GM15510 (cell line): ENCODE data around the gene HSPA12A.

Experiments
- POLR2A ChIP-seq: IDR thresholded peaks from 3 replicates; pipeline ENCODE4 v1.6.1; 2011; ENCODE audit warnings: borderline replicate concordance; ENCODE audit not compliant: insufficient read length; ENCODE audit errors: extremely low read depth

HSPA12A gene

DNA sequence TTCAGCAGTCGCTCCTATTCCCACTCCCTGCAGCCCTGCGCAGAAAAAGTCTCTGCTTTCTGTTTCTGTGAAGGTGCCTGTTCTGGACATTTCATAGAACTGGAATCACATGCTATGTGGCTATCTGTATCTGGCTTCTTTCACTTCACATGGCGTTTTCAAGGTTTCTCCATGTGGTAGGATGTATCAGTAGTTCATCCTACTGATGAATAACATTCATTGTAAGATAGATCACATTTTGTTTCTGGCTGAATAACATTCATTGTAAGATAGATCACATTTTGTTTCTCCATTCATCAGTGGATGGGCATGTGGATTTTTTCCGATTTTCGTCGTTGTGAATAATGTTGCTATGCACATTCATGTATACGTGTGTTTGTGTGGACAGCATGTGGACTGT, 44.5 kb downstream of the HSPA12A start:
- TF ChIP-seq POLR2A, result no peak

DNA sequence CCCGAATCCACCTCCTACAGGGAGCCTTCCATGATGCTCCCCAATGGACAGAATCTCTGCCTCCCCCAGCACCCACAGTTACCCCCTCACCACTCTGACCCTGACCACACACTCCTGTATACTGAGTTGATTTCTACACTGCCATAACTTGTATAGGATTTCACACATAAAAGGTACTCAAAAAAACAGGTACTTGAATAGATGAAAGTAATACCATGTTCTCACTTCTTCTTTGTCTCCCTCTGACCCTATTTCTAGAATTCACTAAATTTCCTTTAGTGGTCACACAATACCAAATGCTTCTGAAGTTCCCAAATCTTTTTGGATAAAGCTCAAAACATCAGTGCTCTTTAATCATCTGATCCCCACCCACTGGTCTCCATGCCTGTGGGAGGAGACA, 45.4 kb downstream of the HSPA12A start:
- TF ChIP-seq POLR2A, result no peak

DNA sequence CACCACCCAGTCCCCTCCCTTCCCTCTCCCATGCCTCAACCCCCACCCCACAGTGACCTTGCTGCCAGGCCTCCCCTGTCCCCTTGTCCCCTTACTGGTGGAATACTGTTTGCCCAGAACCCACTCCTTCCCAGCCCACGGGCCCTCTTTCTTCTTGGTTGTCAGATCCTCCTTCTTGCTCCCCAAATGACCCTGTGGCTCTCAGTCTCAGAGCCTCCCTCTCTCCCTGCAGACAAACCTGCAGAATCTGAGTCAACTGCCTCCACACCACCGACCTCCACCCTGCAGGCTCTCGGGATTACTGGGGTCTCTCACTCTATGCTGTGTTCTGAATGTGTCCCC, 47.5 kb downstream of the HSPA12A start:
- no peak for TF ChIP-seq POLR2A

DNA sequence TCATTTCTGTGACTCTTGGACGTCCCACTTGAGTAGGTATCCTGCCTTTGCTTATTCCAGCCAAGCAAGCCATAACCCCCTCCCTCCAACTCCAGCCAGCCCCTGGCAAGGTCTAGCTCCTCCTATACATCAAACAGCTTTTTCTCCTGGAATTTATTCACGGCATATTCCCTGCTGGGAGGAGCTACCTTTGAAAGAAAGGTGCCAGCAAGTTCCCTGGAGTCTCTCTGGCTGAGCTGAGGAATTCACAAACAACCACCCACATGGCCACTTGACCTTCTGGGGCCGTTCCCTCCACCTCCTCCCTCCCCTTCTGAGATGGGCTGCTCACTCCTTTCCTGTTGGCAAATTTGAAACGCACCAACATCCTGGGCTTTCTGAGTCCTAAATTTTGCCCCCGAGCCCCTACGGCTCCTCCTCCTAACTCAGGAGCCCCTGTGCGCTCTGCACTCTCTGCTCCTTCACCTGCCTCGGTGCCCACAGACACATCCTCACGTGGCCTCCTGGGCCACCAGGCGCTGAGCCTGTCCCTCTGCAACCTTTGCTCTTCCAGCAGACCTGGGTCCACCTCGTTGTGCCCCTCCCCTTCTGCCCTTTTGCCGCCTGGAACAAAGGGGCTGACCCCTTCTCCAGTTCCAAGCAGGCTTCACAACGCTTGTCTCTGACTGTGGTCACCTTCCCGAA, 48.0 kb downstream of the HSPA12A start:
- TF ChIP-seq POLR2A, result no peak

DNA sequence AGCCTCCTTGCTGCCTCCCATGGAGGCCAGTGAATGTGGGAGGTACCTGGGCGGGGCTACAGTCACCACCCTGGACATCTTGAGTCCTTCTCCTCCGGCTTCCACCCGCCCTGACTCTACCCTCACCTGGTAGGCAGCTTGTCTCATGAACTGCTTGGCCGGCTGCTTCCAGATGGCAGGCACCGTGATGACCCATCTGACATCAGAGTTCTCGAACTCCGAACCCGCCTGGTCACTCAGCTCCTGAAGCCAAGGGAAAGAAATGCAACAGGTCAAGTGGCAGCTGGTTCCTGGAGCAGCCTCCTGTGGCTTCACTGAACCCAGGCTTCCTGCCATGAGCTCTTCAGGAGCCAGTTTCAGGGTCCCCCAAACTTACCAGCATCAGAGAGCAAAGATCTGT, 50.1 kb downstream of the HSPA12A start:
- no peak for TF ChIP-seq POLR2A

DNA sequence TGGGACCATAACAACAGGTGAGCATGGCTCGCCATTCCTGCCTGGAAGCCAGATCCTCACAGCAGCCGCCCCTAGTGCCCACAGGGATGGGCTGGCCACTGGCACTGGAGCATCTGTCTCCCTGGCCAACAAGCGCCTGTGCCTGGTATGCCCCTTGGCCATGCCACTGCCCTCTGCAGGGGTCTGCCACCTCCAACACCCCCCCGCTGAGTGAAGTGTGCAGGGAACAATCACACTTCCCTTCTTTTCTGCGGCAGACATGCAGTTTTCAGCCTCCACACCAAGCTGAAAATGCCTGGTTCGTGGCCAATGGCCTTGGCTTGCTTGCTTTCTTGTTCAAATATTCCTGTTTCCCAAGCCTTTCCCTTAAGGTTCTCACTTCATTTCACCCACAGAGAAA, 50.7 kb downstream of the HSPA12A start:
- no peak for TF ChIP-seq POLR2A

DNA sequence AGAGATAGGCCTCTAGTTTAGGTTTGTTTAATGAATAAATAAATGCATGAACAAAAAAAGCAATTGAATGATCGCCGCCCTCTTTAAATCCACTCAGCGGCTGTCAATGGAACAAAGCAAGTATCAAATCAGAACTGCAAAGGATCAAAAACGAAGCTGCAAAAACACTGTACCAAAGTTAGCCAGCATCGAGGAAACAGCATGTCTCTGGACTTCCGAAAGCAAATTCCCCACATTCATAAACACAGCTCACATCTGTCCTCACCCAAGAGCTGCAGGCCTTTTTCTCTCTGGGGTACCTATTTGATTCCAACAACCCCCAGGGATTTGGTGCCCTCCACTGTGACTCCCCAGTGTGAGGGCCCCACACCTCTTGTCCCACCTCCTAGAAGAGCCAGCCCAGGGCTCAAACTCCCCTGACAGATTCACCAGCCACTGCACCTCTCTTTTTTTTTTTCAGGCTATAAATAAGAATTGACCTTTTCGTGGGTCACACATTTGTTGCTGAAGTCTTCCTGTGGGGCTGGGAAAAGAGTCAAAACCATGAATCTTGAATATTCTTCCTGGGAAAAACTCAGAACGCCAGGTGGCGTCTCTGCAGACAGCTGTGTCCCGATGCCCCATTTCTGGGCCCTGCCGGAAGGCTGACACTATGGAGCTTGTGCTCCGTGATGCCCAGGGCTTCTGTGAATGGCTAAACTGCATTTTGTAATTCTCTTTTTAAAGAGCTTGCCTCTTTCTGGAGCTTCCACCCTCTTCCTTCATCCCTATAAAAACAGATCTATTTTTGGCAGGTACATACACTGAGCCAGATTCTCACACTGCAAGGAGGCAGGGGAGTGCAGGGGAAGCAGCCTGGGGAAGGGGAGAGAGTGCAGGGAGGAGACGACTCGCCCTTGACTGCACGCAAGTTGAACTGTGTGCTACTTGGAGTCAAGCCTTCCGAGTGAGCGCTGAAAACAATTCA, 51.7 kb downstream of the HSPA12A start:
- no peak for TF ChIP-seq POLR2A

DNA sequence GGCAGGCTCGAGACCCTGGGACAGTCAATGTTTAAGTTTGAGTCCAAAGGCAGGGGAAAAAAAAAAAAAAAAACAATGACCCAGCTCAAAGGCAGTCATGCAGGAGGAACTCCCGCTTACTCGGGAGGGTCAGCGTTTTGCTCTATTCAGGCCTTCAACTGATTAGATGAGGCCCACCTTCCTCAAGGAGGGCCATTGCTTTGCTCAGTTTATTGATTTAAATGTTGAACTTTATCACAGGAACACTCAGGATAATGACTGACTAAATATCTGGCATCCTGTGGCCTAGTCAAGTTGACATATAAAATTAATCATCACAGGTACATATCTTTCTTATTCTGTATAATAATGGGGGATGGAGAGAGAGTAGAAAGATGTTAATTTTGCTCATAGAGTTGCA, 52.6 kb downstream of the HSPA12A start:
- no peak for TF ChIP-seq POLR2A

DNA sequence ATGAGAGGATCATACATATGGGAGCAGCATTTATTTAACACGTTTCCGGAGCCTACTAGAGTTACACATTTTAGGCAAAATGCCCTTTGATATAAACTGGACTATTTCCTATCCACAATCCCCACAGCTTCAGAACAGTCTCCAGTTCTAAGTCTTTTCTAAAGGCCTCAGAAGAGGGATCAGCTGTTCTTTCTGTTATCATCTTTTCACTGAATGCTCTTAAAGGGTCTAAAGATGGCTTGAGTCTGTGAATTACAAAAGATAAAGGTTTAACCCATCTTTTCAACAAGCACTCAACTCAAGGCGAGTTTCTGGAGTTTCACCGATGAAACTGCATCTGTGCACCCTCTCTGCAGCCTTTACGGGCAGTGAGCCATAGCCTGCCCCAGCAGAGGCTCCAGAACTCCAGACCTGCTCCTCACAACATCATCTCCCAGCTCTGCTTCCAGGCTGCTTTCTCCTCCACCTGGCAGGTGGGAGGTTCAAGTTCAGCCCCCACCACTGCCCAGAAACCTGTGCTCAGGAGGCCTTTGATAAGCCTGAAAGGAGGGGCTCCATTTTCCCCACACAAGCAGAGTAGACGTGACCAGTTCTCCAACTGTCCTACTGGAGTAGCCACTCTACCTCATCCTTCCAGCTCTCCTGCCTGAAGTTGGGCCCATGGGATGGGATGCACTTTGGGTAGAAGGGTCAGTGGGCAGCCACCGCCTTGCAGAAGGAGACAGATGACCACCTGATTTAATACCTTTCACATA, 53.4 kb downstream of the HSPA12A start:
- no peak for TF ChIP-seq POLR2A

DNA sequence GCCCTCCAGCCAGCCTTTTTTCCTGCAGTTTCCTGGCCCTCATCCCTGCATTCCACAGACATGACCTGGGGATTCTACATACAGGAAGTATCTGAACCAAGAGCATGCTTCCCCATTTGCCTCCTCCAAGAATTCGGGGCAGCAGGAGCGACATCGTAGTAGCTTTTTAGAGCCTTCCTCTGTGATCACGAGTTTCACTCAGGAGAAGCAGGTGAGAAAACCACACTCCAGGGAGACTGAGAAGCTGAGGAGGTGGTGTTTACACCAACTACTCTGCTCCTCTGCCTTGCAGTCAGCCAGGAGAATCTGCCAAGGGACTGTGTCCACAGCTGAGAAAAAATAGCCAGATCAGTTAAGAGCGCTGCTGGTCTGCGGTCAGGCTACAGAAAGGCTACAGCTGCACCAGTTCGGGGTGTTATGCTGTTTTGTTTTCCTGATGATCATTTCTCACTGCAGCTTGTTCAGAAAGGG, 54.1 kb downstream of the HSPA12A start:
- TF ChIP-seq POLR2A, result no peak

DNA sequence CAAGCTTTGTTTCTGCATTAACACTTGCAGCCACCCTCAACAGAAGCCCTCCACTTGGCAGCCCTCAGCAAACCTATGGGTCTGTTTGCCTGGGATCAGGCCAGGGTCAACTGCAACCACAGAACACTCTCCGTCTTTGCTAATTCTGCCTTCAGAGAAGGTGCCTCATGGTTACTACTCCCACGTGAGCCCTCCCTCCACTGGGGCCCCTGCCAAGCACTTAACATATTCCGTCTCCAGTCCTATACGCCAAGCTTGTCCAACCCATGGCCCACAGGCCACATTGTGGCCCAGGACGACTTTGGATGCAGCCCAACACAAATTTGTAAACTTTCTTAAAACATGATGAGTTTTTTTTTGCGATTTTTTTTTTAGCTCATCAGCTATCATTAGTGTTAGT, 54.7 kb downstream of the HSPA12A start:
- TF ChIP-seq POLR2A, result no peak

DNA sequence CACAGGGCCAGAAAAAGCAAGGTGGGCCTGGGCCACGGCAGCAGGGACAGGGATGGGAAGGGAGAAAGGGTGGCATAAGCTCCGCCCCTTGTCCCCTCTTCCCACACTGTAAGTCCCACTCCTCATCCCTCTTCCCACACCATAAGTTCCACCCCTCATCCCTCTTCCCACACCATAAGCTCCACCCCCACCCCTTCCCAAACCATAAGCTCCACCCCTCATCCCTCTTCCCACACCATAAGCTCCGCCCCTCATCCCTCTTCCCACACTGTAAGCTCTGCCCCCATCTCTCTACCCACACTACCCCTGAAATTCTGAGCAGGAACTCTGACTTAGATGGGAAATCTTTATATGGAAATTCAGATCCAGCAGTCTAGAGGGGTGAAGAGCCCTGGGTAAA, 55.7 kb downstream of the HSPA12A start:
- TF ChIP-seq POLR2A, result no peak

DNA sequence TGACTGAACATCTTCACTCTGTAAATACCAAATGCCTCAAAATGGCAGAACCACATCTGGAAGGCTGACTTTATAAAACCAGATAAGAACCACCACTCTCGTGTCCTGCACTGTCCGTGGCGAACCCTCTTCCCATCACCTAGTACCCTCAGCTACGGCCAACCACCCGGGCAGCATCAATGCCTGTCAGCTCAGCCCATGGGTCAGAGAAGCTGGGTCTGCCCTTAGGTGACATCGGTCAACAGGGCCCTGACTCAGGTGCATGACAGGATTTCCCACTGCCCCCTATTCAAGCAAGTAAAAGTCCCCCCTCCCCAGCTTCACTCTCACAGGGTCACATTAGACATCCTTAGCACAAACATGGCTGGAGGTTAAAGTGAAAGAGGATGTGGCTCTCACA, 56.6 kb downstream of the HSPA12A start:
- no peak for TF ChIP-seq POLR2A

DNA sequence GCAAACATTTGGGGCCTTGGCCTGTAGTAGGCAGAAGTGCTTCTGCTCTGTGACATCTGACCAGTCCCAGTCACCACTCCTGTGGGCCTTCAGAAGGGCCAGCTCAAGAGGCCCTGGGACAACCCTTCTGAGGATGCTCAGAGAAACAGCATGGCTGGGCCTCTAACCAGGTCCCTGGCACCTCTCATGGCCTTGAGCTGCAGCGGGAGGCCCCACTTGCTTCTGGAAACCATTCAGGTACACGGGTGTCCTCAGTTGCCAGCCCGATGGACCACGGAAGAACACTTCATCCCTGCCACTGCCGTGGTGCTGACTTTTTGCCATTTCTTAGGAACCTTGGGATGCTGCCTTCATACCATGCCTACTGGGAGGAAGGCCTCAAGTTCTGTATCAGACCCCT, 57.6 kb downstream of the HSPA12A start:
- no peak for TF ChIP-seq POLR2A

DNA sequence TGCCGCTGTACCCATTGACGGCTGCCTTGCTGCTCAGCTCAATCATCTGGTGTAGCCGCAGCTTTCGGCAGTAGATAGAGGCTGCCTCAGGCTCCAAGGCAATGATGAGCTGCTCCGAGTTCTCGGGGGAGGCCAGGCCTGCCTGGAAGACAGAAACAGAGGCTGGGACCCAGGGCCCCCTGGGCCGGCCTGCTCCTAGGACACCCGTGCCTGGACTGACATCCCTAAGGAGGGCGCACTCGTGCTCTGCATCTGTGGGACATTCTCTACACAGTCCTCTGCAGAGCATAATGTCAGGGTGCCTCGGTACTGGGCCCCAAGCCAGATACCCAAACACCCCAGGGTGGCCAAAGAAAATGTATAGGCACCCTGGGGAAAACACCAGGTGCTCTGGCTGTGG, 58.5 kb downstream of the HSPA12A start:
- TF ChIP-seq POLR2A, result no peak
